Adrenal gland (tissue), 5 donors: ENCODE results near the gene MARCHF3.

Experiments
- CTCF ChIP-seq, 6 experiments: fragments of 450-650 bp in 4 of 6; fragments of 200-600 bp in 2 of 6; sonication (generic) in 1 of 6; IDR thresholded peaks; 1 replicate in 5 of 6; 2 replicates in 1 of 6; pipeline versions ENCODE4 v1.5.1 to v1.8.0; 2016 to 2021; ENCODE audit warnings: antibody characterized with exemption in 6 of 6, mild to moderate bottlenecking in 2 of 6, moderate library complexity in 1 of 6
- POLR2A ChIP-seq, 2 donors: fragments of 450-650 bp; IDR thresholded peaks; one replicate each; pipeline ENCODE4 v1.6.1; 2017; ENCODE audit warnings: antibody characterized with exemption in 2 of 2, mild to moderate bottlenecking in 2 of 2, moderate library complexity in 1 of 2
- donor health status: DM: no; HTN: no; CAD: no.

GRCh38 chr5:126878085-126878484 lies 152.3 kb downstream of the MARCHF3 start:
- TF ChIP-seq CTCF (IDR thresholded peaks at IDR 0.05) (no peak), POLR2A (IDR thresholded peaks at IDR 0.05) (no peak)
